Thymus (tissue), 11 donors: Measurements from ENCODE around the gene AUH. TPM values are rescaled to one million over a fixed set of nuclear protein-coding genes. Genes with fewer than 3 reads are reported as not detected.
"Not testable (repeated sequence)": the region's sequence is repeated elsewhere in the genome, so short reads cannot be mapped to it uniquely, and the experiment has no call there.

Experiments used
- DNase-seq, 9 donors: peaks; one replicate each; pipeline ENCODE4 v3.0.0-alpha.2; 2013; ENCODE audit warnings: low spot score in 9 of 9, low read depth in 6 of 9, missing footprints in 1 of 9
- H3K27ac ChIP-seq, 2 donors: one replicate each; pipeline ENCODE4 v1.5.1; 2013; ENCODE audit warnings: control low read depth in 1 of 2, low read depth in 1 of 2, low read length in 1 of 2, mild to moderate bottlenecking in 1 of 2, moderate library complexity in 1 of 2
- H3K27me3 ChIP-seq, 2 donors: one replicate each; pipeline ENCODE4 v1.5.1; 2013; ENCODE audit warnings: low read length in 1 of 2; ENCODE audit not compliant: control insufficient read depth in 2 of 2, insufficient read depth in 1 of 2
- H3K36me3 ChIP-seq, 2 donors: one replicate each; pipeline ENCODE4 v1.5.1; 2013; ENCODE audit warnings: low read length in 1 of 2, mild to moderate bottlenecking in 1 of 2, moderate library complexity in 1 of 2; ENCODE audit not compliant: control insufficient read depth in 2 of 2, insufficient read depth in 2 of 2
- H3K4me1 ChIP-seq, 2 donors: one replicate each; pipeline ENCODE4 v1.5.1; 2013; ENCODE audit warnings: low read length in 2 of 2; ENCODE audit not compliant: control insufficient read depth in 2 of 2, insufficient read depth in 2 of 2
- H3K4me3 ChIP-seq, 2 donors: one replicate each; pipeline ENCODE4 v1.5.1; 2013; ENCODE audit warnings: low read length in 2 of 2, control low read depth in 1 of 2, mild to moderate bottlenecking in 1 of 2
- H3K9me3 ChIP-seq, 2 donors: one replicate each; pipeline ENCODE4 v1.5.1; 2013; ENCODE audit warnings: low read length in 1 of 2, mild to moderate bottlenecking in 1 of 2; ENCODE audit not compliant: control insufficient read depth in 2 of 2, insufficient read depth in 1 of 2
- WGBS: extraction: QIAGEN DNeasy Blood & Tissue Kit; methylation state at CpG from one replicate; pipeline ENCODE4 v1.1.7; 2013; 5-methylcytosine and 5-hydroxymethylcytosine counted together
- polyA plus RNA-seq: library from polyadenylated mRNA; stranded (reverse); fragments of 200-250 nt; gene quantifications from one replicate; pipeline ENCODE4 v1.2.3, GENCODE V29; 2013
- total RNA-seq: library from RNA; stranded (reverse); fragments of 120-200 nt; gene quantifications from one replicate; pipeline ENCODE4 v1.2.4, GENCODE V29; 2013
- donor health status: healthy.

AUH gene
- total and polyA plus RNA-seq, 2 donors: 14.2 to 41.5 TPM

DNA sequence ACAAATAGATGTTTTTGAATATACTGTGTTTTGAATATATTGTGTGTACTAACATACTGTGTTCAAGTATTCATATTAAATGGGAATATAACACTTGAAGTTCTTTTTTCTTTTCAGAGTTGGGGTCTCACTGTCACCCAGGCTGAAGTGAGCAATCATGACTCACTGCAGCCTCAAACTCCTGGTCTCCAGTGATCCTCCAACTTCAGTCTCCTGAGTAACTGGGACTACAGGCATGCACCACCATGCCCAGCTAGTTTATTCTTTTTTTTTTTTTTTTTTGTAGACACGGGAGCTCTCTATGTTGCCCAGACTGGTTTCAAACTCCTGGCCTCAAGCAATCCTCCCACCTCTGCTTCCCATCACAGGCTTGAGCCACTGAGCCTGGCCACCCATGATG lies 23.2 kb upstream of the AUH start:
- Histone ChIP-seq H3K9me3 (no peaks in the 10 kb centered on the region), H3K36me3 (no peaks in the 10 kb centered on the region), H3K27ac (no peak overlapping the region), H3K4me1 (no peaks in the 10 kb centered on the region), H3K27me3 (no peaks in the 10 kb centered on the region), H3K4me3 (no peak overlapping the region)
- WGBS: 92% methylated on average over 1 of the region's 1 CpG
- DNase-seq: no peak

DNA sequence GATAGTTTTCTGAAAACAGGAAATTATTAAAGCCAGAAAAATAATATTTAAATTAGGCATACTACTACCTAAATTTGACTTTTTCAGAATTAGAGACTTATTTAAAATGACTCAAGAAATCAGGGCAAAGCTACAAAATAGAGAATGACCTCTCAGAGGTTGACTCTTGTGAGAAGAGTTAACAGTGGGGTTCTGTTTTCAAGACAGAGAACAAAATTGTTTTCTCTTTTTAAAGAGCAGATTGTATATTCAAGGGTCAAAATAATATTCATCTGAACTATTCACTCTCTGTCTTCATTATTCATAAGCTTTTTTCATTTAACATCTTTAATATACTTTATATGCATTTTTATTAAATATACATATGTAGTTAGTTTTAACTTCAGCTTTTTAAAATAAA lies 21.9 kb upstream of the AUH start:
- no peak for DNase-seq
- Histone ChIP-seq H3K36me3 (no peaks in the 10 kb centered on the region), H3K9me3 (no peaks in the 10 kb centered on the region), H3K4me3 (no peak overlapping the region), H3K4me1 (no peaks in the 10 kb centered on the region), H3K27me3 (no peaks in the 10 kb centered on the region), H3K27ac (no peak overlapping the region)

DNA sequence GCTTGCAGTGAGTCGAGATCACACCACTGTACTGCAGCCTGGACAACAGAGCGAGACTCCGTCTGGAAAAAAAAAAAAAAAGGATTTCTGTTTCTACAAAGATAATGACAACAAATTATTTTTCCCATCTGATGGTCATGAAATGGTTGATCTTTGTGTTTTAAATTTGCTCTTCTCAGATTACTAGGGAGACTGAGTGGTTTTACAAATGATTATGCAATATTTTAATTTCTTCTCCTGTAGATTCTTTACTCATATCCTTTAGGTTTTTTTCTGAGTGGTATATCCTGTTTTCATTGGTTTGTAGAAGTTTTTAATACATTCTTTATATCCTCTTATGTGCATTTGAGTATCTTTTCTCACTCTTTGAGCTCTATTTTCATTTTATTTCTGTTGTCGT lies 20.6 kb upstream of the AUH start:
- no peaks in the 10 kb centered on the region for H3K4me1 ChIP-seq
- H3K27me3 ChIP-seq: no peaks in the 10 kb centered on the region
- no peaks in the 10 kb centered on the region for H3K36me3 ChIP-seq
- no peak for DNase-seq
- H3K27ac ChIP-seq: no peak overlapping the region
- H3K4me3 ChIP-seq: no peak overlapping the region
- 98% methylated on average over 4 of the region's 4 CpGs for WGBS
- H3K9me3 ChIP-seq: no peaks in the 10 kb centered on the region

DNA sequence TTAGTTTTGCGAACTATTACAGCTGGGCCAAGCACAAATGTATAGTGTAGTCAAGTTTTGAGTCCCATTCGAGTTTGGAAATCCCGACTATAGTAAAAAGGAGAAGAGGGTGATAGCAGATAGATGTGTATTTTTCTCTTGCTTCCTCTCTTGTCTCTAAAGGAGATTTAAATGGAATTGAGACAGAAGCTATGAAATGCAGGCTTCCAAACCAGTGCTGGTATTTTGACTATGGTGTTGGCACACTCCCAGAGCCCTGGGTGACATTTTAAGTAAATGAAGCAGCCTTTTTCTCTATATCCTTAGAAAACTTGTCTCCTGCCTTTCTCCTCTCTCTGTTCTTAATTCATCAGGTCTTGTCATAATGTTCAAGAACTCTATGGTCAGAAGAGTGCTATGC lies 17.7 kb upstream of the AUH start:
- Histone ChIP-seq H3K9me3 (no peaks in the 10 kb centered on the region), H3K36me3 (no peaks in the 10 kb centered on the region), H3K4me1 (no peaks in the 10 kb centered on the region), H3K27ac (no peak overlapping the region), H3K27me3 (no peaks in the 10 kb centered on the region), H3K4me3 (no peak overlapping the region)
- DNase-seq: no peak
- 53% methylated on average over 3 of the region's 3 CpGs for WGBS

DNA sequence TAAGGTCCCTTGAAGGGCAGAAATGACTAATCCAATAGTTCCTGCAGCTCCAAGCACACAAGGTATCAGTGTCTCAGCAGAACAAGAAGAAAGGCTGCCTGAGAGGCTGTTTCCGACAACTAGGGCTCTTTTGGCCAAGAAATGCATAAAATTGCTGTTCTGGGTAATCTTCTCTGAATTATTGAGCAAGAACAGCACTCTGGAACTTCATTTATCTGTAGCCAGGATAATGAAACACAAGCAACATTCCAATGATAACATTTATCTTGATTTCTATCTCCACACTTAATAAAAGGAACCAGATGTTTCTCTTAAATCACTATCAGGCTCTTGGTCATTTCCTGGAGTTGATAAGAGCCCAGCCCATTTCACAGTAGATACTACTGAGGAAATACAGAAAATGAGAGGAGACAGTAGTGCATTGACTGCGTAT lies 17.0 kb upstream of the AUH start:
- no peaks in the 10 kb centered on the region for H3K27me3 ChIP-seq
- H3K4me3 ChIP-seq: no peak overlapping the region
- no peak overlapping the region for H3K27ac ChIP-seq
- H3K9me3 ChIP-seq: no peaks in the 10 kb centered on the region
- 90% methylated on average over 2 of the region's 2 CpGs for WGBS
- DNase-seq: no peak
- H3K4me1 ChIP-seq: no peaks in the 10 kb centered on the region
- H3K36me3 ChIP-seq: no peaks in the 10 kb centered on the region

DNA sequence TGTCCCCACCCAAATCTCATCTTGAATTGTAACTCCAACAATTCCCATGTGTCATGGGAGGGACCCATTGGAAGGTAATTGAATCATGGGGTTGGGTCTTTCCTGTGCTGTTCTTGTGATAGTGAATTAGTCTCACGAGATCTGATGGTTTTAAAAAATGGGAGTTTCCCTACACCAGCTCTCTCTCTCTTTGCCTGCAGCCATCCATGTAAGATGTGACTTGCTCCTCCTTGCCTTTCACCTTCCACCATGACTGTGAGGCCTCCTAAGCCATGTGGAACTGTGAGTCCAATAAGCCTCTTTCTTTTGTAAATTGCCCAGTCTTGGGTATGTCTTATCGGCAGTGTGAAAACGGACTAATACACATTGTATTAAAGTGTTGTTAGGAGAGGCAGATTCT lies 16.3 kb upstream of the AUH start:
- 98% methylated on average over 3 of the region's 3 CpGs for WGBS
- not testable (repeated sequence) for H3K4me3 ChIP-seq, DNase-seq, H3K36me3 ChIP-seq, H3K9me3 ChIP-seq, H3K4me1 ChIP-seq, H3K27ac ChIP-seq, H3K27me3 ChIP-seq

DNA sequence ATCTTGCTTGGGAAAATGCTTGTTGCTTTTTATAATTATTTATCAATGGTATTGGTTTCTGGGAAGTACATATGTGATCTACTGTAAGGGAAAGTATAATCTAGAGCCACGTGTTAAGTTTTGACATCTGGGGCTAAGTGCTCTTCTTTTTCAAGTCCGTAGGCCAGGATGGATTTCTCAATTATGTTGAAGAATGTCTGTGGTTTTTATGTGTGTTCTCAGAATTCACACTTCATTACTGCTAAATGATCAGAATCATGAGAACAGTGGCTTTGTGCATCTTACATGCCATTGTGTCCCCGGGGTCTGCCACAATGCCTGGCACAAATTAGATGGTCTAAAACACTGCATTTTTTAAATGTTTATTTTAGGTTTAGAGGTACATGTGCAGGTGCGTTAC lies 14.5 kb upstream of the AUH start:
- WGBS: 73% methylated on average over 4 of the region's 4 CpGs

DNA sequence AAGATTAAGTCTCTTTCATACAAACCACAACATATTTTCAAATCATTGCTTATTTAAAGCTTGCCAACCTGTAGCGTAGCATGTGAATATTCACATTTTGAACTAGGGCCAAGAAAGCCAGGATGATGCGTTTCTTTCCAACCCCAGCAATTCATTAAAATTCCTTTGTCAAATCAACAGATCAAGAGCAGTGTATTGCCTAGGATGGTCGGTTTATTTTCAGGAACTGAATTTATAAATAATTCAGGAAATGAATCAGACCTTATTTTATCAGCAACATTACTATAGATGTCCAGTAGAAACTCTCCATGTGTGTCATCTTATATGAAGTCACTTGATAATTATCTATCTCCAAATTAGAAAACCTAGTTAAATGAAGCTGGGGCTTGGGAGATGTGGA lies 13.2 kb upstream of the AUH start:
- no peaks in the 10 kb centered on the region for H3K9me3 ChIP-seq
- no peak overlapping the region for H3K4me3 ChIP-seq
- no peaks in the 10 kb centered on the region for H3K36me3 ChIP-seq
- H3K27me3 ChIP-seq: no peaks in the 10 kb centered on the region
- no peaks in the 10 kb centered on the region for H3K4me1 ChIP-seq
- 65% methylated on average over 3 of the region's 3 CpGs for WGBS
- no peak overlapping the region for H3K27ac ChIP-seq
- no peak for DNase-seq

More for the DNA sequence above, 14.5 kb upstream of the AUH start:
- H3K36me3 ChIP-seq: no peaks in the 10 kb centered on the region
- H3K4me1 ChIP-seq: no peaks in the 10 kb centered on the region
- no peak overlapping the region for H3K4me3 ChIP-seq
- H3K27me3 ChIP-seq: no peaks in the 10 kb centered on the region
- DNase-seq: no peak
- no peaks in the 10 kb centered on the region for H3K9me3 ChIP-seq
- H3K27ac ChIP-seq: no peak overlapping the region

DNA sequence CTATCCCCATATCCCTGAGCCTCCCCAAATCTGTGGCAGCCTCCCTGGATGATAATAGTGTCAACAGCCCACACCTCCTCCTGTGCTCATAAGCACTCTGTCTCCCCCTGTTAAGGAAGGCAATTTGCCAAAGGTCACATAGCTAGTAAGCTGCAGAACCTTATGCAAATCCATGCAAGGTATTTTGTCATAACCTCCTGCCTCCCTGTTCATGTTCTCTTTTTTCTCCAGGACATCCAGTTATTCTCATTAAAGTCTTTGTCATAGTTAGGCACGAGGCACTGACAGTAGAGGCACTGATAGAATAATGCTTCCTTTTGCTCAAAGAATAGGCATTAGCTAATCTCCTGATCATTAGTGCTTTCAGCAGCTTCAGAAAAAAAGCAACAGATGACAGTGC lies 10.2 kb upstream of the AUH start:
- WGBS: 95% methylated on average over 1 of the region's 1 CpG
- no peak for DNase-seq

DNA sequence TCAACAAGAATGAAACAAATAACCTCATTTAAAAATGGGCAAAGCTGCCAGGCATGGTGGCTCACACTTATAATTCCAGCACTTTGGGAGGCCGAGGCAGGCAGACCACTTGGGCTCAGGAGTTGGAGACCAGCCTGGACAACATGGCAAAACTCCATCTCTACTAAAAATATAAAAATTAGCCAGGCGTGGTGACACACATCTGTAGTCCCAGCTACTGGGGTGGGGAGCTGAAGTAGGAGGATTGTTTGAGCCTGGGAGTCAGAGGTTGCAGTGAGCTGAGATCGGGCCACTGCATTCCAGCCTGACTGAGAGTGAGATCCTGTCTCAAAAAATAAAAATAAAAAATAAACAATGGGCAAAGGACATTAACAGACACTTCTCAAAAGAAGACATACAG lies 8.3 kb upstream of the AUH start:
- WGBS: 97% methylated on average over 3 of the region's 3 CpGs
- not testable (repeated sequence) for H3K4me1 ChIP-seq, H3K4me3 ChIP-seq, H3K27me3 ChIP-seq, H3K36me3 ChIP-seq, H3K27ac ChIP-seq, DNase-seq, H3K9me3 ChIP-seq

More for the DNA sequence above, 10.2 kb upstream of the AUH start:
- Histone ChIP-seq H3K4me1 (no peaks in the 10 kb centered on the region), H3K36me3 (no peaks in the 10 kb centered on the region), H3K9me3 (no peaks in the 10 kb centered on the region), H3K4me3 (no peak overlapping the region), H3K27me3 (no peaks in the 10 kb centered on the region), H3K27ac (no peak overlapping the region)
